IMR-90 (cell line): Measurements from ENCODE around the gene SNX30. TPM values are rescaled to one million over a fixed set of nuclear protein-coding genes. Genes with fewer than 3 reads are reported as not detected.

Source experiments
- ATAC-seq: fragments of 200-7000 bp; cut with Tn5 transposase; 2 replicates; pipeline ENCODE4 v1.9.1; 2020; ENCODE audit warnings: low read depth, mild to moderate bottlenecking, moderate library complexity
- BruUV-seq: library from RNA; stranded (reverse); fragments of 400-500 nt; replicated peaks from 2 replicates; lab custom pipeline; 2021; lab: Mats Ljungman, UMichigan
- CTCF ChIA-PET: fragments of 300-600 bp; formaldehyde crosslinking; extraction: SDS; loops from one replicate; lab custom pipeline; 2021; ENCODE audit warnings: antibody characterized with exemption; lab: Yijun Ruan, JAX
- POLR2A ChIA-PET: fragments of 300-600 bp; sonication (Branson Sonifier 250); formaldehyde crosslinking; loops from one replicate; lab custom pipeline; 2022; ENCODE audit warnings: antibody characterized with exemption; ENCODE audit not compliant: unreplicated experiment; lab: Charles Lee
- DNase-seq: peaks from one replicate; pipeline ENCODE4 v3.0.0; 2013
- H2AFZ ChIP-seq: replicated peaks from 2 replicates; pipeline ENCODE3; 2013; ENCODE audit warnings: low read length, mild to moderate bottlenecking; ENCODE audit not compliant: poor library complexity
- H2AK5ac ChIP-seq: 2 replicates; pipeline ENCODE4 v1.6.1; 2013; ENCODE audit warnings: low read depth, low read length, inconsistent platforms
- H2AK9ac ChIP-seq: replicated peaks from 2 replicates; pipeline ENCODE3; 2013; ENCODE audit warnings: mild to moderate bottlenecking, low read depth, low read length, moderate library complexity; ENCODE audit not compliant: poor library complexity
- H2BK120ac ChIP-seq: 2 replicates; pipeline ENCODE4 v1.6.1; 2013; ENCODE audit warnings: low read depth, low read length, inconsistent platforms
- H2BK15ac ChIP-seq: 3 replicates; pipeline ENCODE4 v1.6.1; 2013; ENCODE audit warnings: low read depth, low read length, inconsistent platforms
- H2BK20ac ChIP-seq: 2 replicates; pipeline ENCODE4 v1.6.1; 2013; ENCODE audit warnings: low read depth, mild to moderate bottlenecking, inconsistent platforms, low read length, moderate library complexity
- H2BK5ac ChIP-seq: 2 replicates; pipeline ENCODE4 v1.6.1; 2013; ENCODE audit warnings: mild to moderate bottlenecking, low read depth, low read length, inconsistent platforms; ENCODE audit not compliant: poor library complexity, severe bottlenecking
- H3K14ac ChIP-seq: replicated peaks from 2 replicates; pipeline ENCODE4 v1.6.1; 2013; ENCODE audit warnings: low read depth, low read length, inconsistent platforms
- H3K18ac ChIP-seq: 2 replicates; pipeline ENCODE4 v1.6.1; 2013; ENCODE audit warnings: low read depth, low read length, control low read depth
- H3K23ac ChIP-seq: 2 replicates; pipeline ENCODE4 v1.6.1; 2013; ENCODE audit warnings: low read depth, low read length, inconsistent platforms
- H3K27ac ChIP-seq: 2 replicates; pipeline ENCODE4 v1.5.1; 2013; ENCODE audit warnings: mild to moderate bottlenecking, control low read depth, low read length; ENCODE audit not compliant: insufficient read depth
- H3K27me3 ChIP-seq: 2 replicates; pipeline ENCODE4 v1.6.1; 2013; ENCODE audit warnings: low read length; ENCODE audit not compliant: control insufficient read depth, insufficient read depth
- H3K36me3 ChIP-seq: 2 replicates; pipeline ENCODE4 v1.6.1; 2013; ENCODE audit warnings: low read length, mixed read lengths; ENCODE audit not compliant: control insufficient read depth, insufficient read depth
- H3K4ac ChIP-seq: 2 replicates; pipeline ENCODE4 v1.6.1; 2013; ENCODE audit warnings: low read depth, low read length, inconsistent platforms
- H3K4me1 ChIP-seq: 2 replicates; pipeline ENCODE4 v1.6.1; 2013; ENCODE audit warnings: low read length, mixed read lengths; ENCODE audit not compliant: control insufficient read depth, insufficient read depth
- H3K4me2 ChIP-seq: 2 replicates; pipeline ENCODE4 v1.6.1; 2013; ENCODE audit warnings: low read depth, mild to moderate bottlenecking, control low read depth, low read length, moderate library complexity
- H3K4me3 ChIP-seq: 2 replicates; pipeline ENCODE4 v1.5.1; 2013; ENCODE audit warnings: low read depth, mild to moderate bottlenecking, control low read depth, low read length, moderate library complexity; ENCODE audit not compliant: insufficient read depth
- H3K56ac ChIP-seq: 2 replicates; pipeline ENCODE4 v1.6.1; 2013; ENCODE audit warnings: low read length, inconsistent platforms; ENCODE audit not compliant: insufficient read depth; ENCODE audit errors: extremely low read depth
- H3K79me1 ChIP-seq, 2 experiments: 2 replicates each; pipeline ENCODE4 v1.6.1; 2013; ENCODE audit warnings: low read length in 2 of 2, inconsistent platforms in 1 of 2, low read depth in 1 of 2
- H3K9ac ChIP-seq: 2 replicates; pipeline ENCODE4 v1.6.1; 2013; ENCODE audit warnings: low read depth, low read length, control low read depth
- H3K9me1 ChIP-seq: 2 replicates; pipeline ENCODE4 v1.6.1; 2013; ENCODE audit warnings: low read length, inconsistent platforms; ENCODE audit not compliant: insufficient read depth
- H3K9me3 ChIP-seq: 2 replicates; pipeline ENCODE4 v1.6.1; 2013; ENCODE audit warnings: low read length; ENCODE audit not compliant: control insufficient read depth, insufficient read depth
- H4K20me1 ChIP-seq: 2 replicates; pipeline ENCODE4 v1.6.1; 2013; ENCODE audit warnings: low read length, inconsistent platforms; ENCODE audit not compliant: insufficient read depth
- H4K5ac ChIP-seq: 2 replicates; pipeline ENCODE4 v1.6.1; 2013; ENCODE audit warnings: mild to moderate bottlenecking, low read depth, low read length, control low read depth
- H4K8ac ChIP-seq, 2 experiments: 2 replicates each; pipeline ENCODE4 v1.6.1; 2013; ENCODE audit warnings: low read depth in 2 of 2, low read length in 2 of 2, control low read depth in 1 of 2, inconsistent platforms in 1 of 2
- H4K91ac ChIP-seq: 2 replicates; pipeline ENCODE4 v1.6.1; 2013; ENCODE audit warnings: low read depth, low read length, inconsistent platforms; ENCODE audit not compliant: insufficient read depth
- CEBPB ChIP-seq: IDR thresholded peaks from 2 replicates; pipeline ENCODE4 v1.6.1; 2012; ENCODE audit warnings: low read depth, low read length, improper control_type of control experiment
- FOS ChIP-seq: fragments of 150-350 bp; IDR thresholded peaks from 2 replicates; pipeline ENCODE4 v1.6.1; 2016; ENCODE audit warnings: low read depth, low read length
- MXI1 ChIP-seq: IDR thresholded peaks from 2 replicates; pipeline ENCODE4 v1.6.1; 2012; ENCODE audit warnings: low read depth, mild to moderate bottlenecking, low read length, moderate library complexity, borderline replicate concordance
- RFX5 ChIP-seq: IDR thresholded peaks from 2 replicates; pipeline ENCODE4 v1.8.0; 2012; ENCODE audit warnings: low read depth, mild to moderate bottlenecking, low read length, moderate library complexity
- WGBS, 2 experiments: methylation state at CpG; one replicate each; pipeline versions ENCODE4 v1.1.5 to v1.1.7; 2013; ENCODE audit warnings: missing lambda C conversion rate in 2 of 2; ENCODE audit not compliant: insufficient read length in 1 of 2; ENCODE audit errors: extremely low coverage in 2 of 2; 5-methylcytosine and 5-hydroxymethylcytosine counted together
- dilution Hi-C: fragments of 300-500 bp; cut with HindIII; formaldehyde crosslinking; loops from one replicate; pipeline ENCODE4 v1.14.3; 2018; ENCODE audit warnings: low sequenced_read_pairs; ENCODE audit not compliant: unreplicated experiment
- in situ Hi-C: fragments of 300-500 bp; cut with MboI; formaldehyde crosslinking; loops from 3 replicates; pipeline ENCODE4 v1.14.3; 2019; ENCODE audit warnings: low sequenced_read_pairs, inconsistent platforms, mixed read lengths
- intact Hi-C: fragments of 100-400 bp; cut with micrococcal nuclease; formaldehyde crosslinking; loops from 2 replicates; pipeline ENCODE4 v1.10.0; 2022
- polyA plus RNA-seq, 3 experiments: library from polyadenylated mRNA; depleted of rRNA; stranded (reverse); fragments of >200 nt; gene quantifications; 2 replicates each; pipeline ENCODE4 v1.2.3, GENCODE V29; 2012; ENCODE audit warnings: low replicate concordance in 1 of 3
- total RNA-seq: library from RNA; depleted of rRNA; stranded (reverse); fragments of >200 nt; gene quantifications from 2 replicates; pipeline ENCODE4 v1.2.3, GENCODE V29; 2012

The SNX30 gene
- total and polyA plus RNA-seq, 2 of the 4 experiments (the other 2 are of a cell fraction) = 8.0 to 18.8 TPM

GRCh38 chr9:112844771-112845542, 94.4 kb downstream of the SNX30 start (continued):
- TF ChIP-seq MXI1 = no peak

- H2BK120ac ChIP-seq = no peak overlapping the region
- intact Hi-C loops = loop anchor here (10.0 kb wide), 1 partner anchor 128 kb away; no protein-coding TSS in a partner anchor
- no peak overlapping the region for H2AK5ac ChIP-seq
- H2AFZ ChIP-seq = no peak overlapping the region
- no peak overlapping the region for H3K9ac ChIP-seq
- DNase-seq (peak; percentile 77), ATAC-seq (peak; percentile 65)
- no peak overlapping the region; the same call in 1 of the 2 replicates for H3K14ac ChIP-seq
- ChIA-PET CTCF (interaction anchor here (2.5 kb wide), 1 partner anchor 56 kb away, joined by 16 read pairs; no protein-coding TSS in a partner anchor), POLR2A (no interaction called here)
- no peak overlapping the region for H2BK5ac ChIP-seq
- TF ChIP-seq FOS (peak; percentile 62; the same call in 1 of the 2 replicates), RFX5 (no peak), CEBPB (0 out of 2 replicates have a peak, but pooled peaks have one; percentile 13)
- H3K18ac ChIP-seq = no peak overlapping the region
- H3K56ac ChIP-seq = no peak overlapping the region
- 29% methylated on average over 7 of the region's 14 CpGs; no CpG with 5 or more reads in 1 of the 2 experiments for WGBS, 2 experiments
- H3K23ac ChIP-seq = no peak overlapping the region
- H2BK20ac ChIP-seq = no peak overlapping the region
- dilution Hi-C loops = no loop called here
- H3K9me1 ChIP-seq = peaks cover 8% of the 10 kb centered on the region; the same call in 1 of the 2 replicates
- no peak overlapping the region for H3K4me3 ChIP-seq
- no peaks in the 10 kb centered on the region for H3K9me3 ChIP-seq
- peaks cover 6% of the 10 kb centered on the region for H3K4me1 ChIP-seq
- 0 out of 2 replicates have a peak overlapping the region, but pooled peaks have one; percentile 4 for H4K91ac ChIP-seq
- H3K4ac ChIP-seq = no peak overlapping the region
- H3K27me3 ChIP-seq = no peaks in the 10 kb centered on the region
- H4K20me1 ChIP-seq = peaks cover 11% of the 10 kb centered on the region
- no peak overlapping the region for H4K8ac ChIP-seq
- in situ Hi-C loops = no loop called here
- no peak overlapping the region for H3K27ac ChIP-seq
- H3K4me2 ChIP-seq = peak overlapping the region; percentile 41; the same call in 1 of the 2 replicates
- H3K79me1 ChIP-seq = no peaks in the 10 kb centered on the region
- no peak overlapping the region for H4K5ac ChIP-seq
- peaks cover 6% of the 10 kb centered on the region; the same call in 1 of the 2 replicates for H3K36me3 ChIP-seq
- H2BK15ac ChIP-seq = no peak overlapping the region
- no peak overlapping the region for H2AK9ac ChIP-seq
- BruUV-seq = no TSS peak
Observed at GRCh38 chr9:112846528-112847488, 96.2 kb downstream of the SNX30 start.
